ENCODE measurements around the gene PROK2.

The PROK2 gene

GRCh38 chr3:71813704-71814103, 28.8 kb upstream of the PROK2 start:
- no peak overlapping the region for H3K27ac ChIP-seq

GRCh38 chr3:71813073-71813472, 28.1 kb upstream of the PROK2 start:
- TF ChIP-seq CTCF (conservative IDR thresholded peaks at IDR 0.05) = no peak
- H3K27ac ChIP-seq = no peak overlapping the region

More at GRCh38 chr3:71813704-71814103, 28.8 kb upstream of the PROK2 start:
- TF ChIP-seq CTCF (conservative IDR thresholded peaks at IDR 0.05) = no peak

- TF ChIP-seq CTCF (conservative IDR thresholded peaks at IDR 0.05) = no peak
Measured at GRCh38 chr3:71810056-71810455, 25.1 kb upstream of the PROK2 start.

GRCh38 chr3:71809321-71810026, 24.5 kb upstream of the PROK2 start:
- TF ChIP-seq CTCF (conservative IDR thresholded peaks at IDR 0.05) = no peak
- H3K27ac ChIP-seq = no peak overlapping the region

More at GRCh38 chr3:71810056-71810455, 25.1 kb upstream of the PROK2 start:
- no peak overlapping the region for H3K27ac ChIP-seq

- H3K27ac ChIP-seq = no peak overlapping the region
- TF ChIP-seq CTCF (conservative IDR thresholded peaks at IDR 0.05) = no peak
Measured at GRCh38 chr3:71806736-71807135, 21.8 kb upstream of the PROK2 start.

- no peak for TF ChIP-seq CTCF (conservative IDR thresholded peaks at IDR 0.05)
- H3K27ac ChIP-seq = no peak overlapping the region
Measured at GRCh38 chr3:71805691-71806090, 20.7 kb upstream of the PROK2 start.

- TF ChIP-seq CTCF (conservative IDR thresholded peaks at IDR 0.05) = no peak
- no peak overlapping the region for H3K27ac ChIP-seq
Measured at GRCh38 chr3:71805199-71805598, 20.3 kb upstream of the PROK2 start.
